HTR-8/SVneo (cell line): ENCODE measurements around the gene RAB37.

ENCODE experiments used
- DNase-seq: peaks from one replicate; pipeline ENCODE4 v3.0.0; 2011; ENCODE audit warnings: low spot score, mixed read lengths; ENCODE audit not compliant: insufficient read length
- FAIRE-seq: peaks from 2 replicates; lab custom pipeline; 2011; peaks lifted over from hg19 to GRCh38; lab: Jason Lieb, UNC

RAB37 gene

DNA sequence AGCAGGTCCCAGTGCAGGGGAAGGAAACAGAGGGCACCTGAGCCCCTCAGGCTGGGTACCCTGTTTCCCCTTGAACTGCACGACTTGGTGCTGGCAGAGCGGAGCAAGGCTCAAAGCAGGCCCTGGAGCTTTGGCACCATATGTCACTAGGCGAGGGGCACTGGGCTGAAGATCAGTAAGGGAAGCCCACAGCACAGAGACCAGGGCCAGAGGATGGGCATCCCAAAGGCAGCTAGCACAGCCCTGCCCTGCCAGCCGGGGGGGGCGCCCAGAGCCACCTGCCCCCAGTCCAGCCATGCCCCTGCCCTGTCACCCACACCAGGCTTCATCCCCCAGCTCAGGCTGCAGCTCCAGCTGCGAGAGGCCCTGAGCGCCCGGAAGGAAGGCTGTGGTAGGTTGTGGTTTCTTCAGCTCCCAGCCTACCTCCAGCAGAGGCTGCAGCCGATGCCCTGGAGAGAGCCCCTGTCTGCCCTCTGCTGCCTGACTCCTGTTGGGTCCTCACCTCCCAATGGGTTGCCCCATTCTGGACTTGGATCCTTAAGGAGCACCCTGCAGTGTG, 22.3 kb downstream of the RAB37 start:
- FAIRE-seq (no peak), DNase-seq (no peak)

DNA sequence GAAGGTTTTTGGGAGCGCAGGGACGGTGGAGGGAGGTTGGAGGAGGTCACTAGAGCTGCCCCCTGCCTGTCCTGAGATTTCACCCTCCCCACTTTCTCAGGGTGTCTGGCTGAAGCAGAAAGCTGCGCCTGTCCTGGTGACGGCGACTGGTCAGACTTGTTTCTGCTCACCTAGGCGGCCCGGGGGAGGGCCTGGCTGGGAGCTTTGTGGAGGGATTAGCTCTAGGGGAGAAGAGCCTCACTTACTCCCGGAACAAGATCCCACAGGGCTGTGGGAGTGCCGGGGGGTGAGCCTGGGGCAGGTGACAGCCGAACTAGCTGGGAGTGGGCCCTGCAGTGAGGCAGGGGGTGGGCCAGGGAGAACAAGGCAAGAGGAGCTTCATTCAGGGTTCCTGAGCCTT, 22.9 kb downstream of the RAB37 start:
- DNase-seq = no peak

DNA sequence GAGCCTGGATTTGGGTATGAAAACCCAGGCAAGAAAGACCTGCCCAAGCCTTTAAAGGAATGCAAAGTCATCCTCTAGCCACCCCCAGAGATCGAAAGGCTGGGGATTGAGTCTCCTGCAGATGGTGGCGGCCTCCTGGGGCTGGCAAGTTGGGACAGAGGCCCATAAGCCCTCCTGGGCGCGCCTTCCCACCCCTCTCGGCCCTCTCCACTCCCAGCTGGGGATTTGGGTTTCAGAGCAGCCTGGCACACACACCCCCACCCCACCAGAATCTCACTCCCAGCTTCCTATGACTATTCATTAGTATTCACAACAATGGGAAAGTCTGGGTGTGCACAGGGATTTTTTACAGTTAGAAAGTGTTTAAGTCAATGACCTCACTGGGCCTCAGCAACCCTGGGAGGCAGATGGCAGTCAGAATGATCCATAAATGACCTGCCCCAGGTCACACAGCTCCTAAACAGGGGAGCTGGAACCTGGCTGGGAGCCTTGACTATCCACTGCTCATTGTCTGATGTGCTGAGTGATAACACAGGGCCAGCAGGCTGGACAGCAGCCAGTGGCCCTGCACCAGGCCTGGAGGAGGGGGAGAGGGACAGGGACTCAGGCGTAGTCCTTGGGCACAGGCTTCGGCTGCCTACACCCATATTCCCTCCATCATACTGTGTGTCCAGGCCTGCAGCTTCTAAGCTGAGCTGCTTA, 23.5 kb downstream of the RAB37 start:
- DNase-seq (no peak), FAIRE-seq (no peak)

More for the DNA sequence above, 22.9 kb downstream of the RAB37 start:
- FAIRE-seq = no peak

DNA sequence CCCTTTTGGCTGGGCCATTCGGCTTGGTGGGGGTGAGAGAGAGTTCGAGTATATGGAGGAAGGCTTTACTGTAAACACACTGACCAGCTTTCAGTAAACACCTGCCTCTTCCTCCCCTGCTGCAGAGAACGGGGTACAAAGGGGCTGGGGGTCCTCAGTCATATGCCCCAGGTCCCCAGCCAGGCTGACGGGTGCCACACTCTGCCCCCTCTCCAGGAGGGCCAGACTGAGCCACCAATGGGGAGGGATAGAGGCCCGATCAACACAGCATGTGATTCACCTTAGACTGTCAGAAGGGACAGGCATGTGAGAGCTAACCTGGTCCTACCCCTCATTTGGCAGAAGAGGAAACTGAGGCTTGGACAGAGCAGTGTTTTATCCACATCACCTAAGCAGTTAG, 24.4 kb downstream of the RAB37 start:
- no peak for FAIRE-seq
- DNase-seq = no peak

DNA sequence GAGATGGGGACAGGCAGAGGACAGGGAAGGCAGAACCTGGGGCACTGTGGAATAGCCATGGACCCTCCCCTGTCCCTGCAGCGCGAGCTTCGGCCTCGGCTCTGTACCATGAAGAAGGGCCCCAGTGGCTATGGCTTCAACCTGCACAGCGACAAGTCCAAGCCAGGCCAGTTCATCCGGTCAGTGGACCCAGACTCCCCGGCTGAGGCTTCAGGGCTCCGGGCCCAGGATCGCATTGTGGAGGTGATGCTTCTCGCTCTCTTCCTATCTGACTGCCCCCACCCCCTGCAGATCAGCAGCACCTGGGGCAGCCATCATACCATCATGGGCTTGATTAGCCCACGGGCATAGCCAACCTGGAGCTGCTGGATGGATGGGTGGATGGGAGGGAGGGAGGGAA, 24.9 kb downstream of the RAB37 start:
- DNase-seq = no peak

DNA sequence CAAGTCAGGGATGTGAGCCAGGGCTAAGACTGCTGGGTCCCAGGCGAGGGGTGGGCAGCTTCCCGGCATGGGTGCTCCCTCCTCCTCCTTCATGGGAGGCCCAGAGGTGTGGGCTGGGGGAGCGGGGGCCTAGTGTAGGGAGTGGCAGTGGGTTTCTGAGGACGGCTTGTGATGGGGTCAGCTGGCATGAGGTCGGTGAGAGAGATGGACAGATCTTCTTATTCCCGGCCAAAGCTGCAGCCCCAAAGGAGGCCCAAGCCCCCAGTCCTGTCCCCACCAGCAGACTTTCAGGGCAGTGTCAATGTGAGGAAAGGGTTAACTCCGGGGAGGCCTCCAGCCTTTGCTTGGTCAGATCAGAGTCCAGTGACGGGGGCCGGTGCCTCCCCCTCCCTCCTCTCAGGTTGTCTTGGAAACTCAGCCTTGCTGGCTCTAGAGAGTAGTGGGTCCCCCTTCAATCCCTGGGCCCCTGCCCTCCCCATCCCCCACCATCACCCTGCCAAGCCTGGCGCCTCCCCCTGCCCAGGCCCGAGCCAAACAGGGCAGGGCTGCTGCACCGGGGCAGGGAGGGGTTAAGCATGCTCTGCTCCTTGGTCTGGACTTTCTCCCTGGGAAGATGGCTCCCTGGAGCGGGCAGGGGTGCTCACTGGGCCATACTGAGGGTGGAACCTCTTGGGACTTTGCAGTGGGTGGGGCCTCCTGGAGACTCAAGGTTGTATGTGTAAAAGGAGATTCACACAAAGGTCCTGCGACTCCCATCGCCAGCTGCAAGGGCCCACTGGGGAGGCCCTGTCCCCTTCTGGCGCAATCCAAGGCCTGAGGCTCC, 26.7 kb downstream of the RAB37 start:
- DNase-seq (no peak), FAIRE-seq (no peak)

More for the DNA sequence above, 24.9 kb downstream of the RAB37 start:
- FAIRE-seq = no peak

DNA sequence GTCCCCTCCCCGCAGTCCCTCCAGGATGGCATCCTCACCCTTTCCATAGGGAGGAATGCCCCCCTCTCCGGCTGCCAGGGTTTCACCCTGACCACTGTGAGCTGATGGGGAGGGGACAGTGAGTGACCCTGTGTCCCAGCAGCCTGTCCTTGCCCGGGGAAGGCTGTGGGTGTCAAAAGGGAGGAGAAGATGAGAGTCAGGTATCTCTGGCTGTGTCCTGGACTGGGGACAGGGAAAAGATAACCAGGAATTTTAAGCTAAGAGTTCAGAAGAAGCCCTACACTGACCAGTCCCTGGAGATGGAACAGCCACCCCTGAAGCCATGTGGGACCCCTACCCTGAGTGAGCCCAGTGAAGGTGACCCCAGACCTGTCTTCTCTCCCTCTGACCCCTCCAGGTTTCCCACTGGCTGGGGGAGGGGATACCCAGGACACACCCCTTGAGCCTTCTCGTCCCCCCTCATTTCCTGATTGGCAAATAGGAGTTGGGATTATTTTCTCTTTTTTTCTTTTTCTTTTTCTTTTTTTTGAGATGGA, 27.8 kb downstream of the RAB37 start:
- FAIRE-seq = no peak
- no peak for DNase-seq

DNA sequence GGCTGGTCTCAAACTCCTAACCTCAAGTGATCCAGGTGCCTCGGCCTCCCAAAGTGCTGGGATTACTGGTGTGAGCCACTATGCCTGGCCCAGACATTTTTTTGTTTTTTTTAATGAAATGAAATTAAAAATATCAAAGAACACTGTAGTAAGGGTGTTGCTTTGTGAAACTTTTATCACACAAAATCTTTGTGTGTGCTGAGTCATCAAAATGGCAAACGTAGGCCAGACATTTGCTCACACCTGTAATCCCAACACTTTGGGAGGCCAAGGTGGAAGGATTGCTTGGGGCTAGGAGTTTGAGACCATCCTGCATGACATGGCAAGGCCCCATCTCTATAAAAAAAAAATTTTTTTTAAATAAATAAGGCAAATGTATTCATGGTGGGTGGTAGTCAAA, 29.4 kb downstream of the RAB37 start:
- no peak for DNase-seq
- no peak for FAIRE-seq

DNA sequence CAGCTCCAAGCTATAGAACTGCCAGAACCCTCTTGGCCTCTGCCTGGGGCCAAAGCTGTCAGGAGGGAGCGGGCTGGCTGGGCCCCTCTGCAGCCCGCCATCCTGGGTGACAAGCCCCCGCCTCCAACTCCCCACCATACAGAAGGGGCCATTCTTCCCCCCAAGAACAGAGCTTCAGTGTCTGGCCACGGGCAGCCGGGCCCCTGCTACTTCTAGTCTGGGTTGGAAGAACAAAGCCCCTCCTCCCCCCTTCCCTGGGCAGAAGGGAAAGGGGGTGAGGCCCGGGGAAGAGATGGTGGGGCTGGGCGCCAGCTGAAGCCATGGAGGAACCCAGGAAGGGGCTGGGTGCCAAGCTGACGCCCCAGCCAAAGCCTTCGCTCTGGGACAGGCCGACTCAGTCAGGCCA, 30.1 kb downstream of the RAB37 start:
- FAIRE-seq = no peak

DNA sequence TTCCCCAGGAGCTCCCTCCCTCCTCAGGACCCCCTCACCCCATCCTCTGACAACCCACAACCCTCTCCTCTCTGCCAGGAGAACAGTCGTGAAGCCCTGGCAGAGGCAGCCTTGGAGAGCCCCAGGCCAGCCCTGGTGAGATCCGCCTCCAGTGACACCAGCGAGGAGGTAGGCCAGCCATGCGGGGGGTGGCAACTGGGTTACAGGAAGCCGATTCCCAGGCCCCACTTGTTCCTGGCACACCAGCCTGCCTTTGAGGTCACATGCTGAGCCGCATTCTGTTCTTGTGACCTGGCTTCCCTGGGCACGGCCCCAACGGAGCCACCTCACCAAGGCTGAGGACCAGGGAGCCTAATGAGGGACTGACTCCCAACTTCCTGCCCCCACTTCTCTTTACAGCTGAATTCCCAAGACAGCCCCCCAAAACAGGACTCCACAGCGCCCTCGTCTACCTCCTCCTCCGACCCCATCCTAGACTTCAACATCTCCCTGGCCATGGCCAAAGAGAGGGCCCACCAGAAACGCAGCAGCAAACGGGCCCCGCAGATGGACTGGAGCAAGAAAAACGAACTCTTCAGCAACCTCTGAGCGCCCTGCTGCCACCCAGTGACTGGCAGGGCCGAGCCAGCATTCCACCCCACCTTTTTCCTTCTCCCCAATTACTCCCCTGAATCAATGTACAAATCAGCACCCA, 31.2 kb downstream of the RAB37 start:
- DNase-seq = no peak

More for the DNA sequence above, 30.1 kb downstream of the RAB37 start:
- DNase-seq = no peak

DNA sequence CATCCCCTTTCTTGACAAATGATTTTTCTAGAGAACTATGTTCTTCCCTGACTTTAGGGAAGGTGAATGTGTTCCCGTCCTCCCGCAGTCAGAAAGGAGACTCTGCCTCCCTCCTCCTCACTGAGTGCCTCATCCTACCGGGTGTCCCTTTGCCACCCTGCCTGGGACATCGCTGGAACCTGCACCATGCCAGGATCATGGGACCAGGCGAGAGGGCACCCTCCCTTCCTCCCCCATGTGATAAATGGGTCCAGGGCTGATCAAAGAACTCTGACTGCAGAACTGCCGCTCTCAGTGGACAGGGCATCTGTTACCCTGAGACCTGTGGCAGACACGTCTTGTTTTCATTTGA, 31.7 kb downstream of the RAB37 start:
- DNase-seq (no peak), FAIRE-seq (no peak)

More for the DNA sequence above, 31.2 kb downstream of the RAB37 start:
- peak; percentile 4 for FAIRE-seq

DNA sequence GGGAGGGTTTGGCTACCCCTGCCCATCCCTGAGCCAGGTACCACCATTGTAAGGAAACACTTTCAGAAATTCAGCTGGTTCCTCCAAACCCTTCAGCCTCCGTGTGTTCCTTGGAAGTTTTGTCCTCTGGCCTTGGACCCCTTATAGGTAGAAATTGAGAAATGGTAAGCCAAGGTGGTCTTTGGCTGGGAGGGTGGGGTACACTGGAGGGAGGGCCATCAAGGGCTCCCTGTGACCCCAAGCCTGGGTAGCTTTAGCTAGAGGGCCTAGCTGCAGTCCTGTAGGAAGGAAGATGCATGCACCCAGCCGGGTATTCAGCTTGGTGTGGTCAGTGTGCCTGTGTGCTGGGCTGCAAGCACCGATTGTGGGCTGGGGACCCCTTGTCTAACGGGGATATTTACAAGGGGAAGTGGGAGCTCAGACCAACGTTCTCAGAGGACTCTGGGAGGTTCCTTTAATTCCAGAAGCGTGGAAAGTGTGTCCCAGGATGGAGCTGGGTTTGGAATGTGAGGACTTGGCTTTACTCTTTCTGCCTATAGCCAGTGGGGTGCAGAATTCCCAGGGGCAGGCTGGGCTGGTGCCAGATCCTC, 32.3 kb downstream of the RAB37 start:
- DNase-seq (no peak), FAIRE-seq (no peak)

DNA sequence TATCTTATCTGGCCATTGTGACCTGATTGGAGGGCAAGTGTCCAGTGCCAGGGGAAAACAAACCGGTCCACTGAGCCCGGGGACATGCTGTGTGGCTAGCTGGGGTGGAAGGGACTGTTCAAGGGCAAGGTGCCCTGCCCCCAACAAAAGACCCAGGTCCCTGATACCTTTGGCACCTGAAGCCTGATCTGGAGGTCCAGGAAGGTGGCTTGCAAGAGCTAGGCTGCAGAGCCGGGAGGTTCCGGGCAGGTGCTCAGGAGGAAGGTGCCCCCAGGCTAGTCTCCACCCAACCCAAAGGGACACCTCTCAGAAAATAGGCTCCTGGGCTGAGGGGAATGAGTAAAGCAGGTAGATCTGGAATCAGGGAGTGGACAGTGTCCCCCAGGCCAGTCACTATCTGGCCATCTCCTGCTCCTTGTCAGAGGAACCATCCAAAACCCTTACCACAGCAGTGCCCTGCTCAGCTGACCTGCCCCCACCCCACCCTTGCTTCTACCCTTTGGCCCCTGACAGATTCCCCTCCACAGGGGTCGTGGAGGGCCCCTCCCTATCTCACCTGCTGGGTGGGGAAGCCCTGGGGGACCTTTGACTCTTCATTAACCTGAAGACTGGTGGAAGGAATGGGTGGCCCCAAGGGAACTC, 32.9 kb downstream of the RAB37 start:
- FAIRE-seq (no peak), DNase-seq (no peak)

DNA sequence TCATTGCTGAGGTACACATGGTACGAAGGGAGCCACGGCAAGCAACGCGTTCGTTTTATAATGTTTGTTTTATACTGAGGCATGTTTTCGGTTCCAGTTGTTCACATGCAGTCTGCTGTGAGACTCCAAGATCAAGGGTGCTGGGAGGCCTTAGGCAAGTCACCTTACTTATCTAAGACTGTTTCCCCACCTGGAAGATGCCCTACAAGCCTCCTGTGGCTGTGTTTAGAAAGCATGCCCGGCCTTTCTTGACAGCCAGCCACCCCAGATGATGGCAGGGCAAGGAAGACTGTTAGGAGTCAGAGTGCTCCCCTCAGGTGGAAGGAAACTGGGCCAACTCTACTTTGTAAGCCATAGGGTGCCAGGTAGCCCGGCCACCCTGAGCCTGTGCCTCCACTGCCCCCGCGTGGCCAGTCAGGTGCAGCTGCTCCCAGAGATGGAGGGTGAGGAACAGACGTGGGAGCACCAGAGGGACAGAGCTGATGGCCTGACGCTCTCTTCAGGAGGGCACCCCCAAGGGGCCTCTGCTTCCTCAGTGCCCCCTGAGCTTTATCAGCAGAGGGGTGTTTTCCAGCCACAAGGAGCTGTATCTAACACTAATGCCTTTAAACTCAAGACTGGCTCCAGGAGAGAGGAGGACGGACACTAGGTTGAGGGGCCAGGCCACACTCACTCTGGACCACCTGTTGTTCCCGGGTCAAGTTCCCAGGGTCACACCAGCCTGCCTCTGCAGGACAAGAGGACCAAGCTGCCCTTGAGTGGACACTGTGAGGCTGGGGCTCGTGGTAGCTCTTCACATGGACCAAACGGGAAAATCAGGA, 33.7 kb downstream of the RAB37 start:
- peak; percentile 70 for FAIRE-seq
- peak; percentile 57 for DNase-seq

DNA sequence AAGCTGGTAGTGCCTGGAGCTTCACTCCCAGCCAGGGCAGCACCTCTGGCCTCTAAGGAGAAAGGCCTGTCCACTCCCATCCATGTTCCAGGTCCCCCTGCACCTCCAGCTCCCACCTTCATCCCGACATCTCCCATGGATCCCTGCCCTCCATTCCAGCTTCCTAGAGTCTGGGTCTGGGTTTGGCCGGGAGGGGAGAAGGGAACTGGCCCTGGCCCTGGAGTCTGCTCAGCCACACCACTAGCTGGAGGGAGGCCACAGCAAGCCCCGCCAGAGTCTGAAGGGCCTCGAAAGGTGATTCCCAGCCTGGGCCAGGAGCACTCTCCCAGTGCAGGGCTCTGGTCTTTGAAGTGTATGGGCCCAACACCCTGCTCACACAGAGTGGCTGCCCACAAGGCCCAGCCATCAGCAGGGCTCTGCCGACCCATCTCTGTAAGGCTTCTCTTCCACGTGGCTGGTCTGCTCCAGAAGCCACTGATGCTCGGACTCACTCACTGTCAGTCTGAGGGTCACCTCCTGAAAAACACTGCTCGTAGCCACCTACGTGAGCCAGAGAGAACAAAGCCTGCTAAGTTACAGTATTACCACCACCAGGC, 34.4 kb downstream of the RAB37 start:
- FAIRE-seq (no peak), DNase-seq (no peak)

DNA sequence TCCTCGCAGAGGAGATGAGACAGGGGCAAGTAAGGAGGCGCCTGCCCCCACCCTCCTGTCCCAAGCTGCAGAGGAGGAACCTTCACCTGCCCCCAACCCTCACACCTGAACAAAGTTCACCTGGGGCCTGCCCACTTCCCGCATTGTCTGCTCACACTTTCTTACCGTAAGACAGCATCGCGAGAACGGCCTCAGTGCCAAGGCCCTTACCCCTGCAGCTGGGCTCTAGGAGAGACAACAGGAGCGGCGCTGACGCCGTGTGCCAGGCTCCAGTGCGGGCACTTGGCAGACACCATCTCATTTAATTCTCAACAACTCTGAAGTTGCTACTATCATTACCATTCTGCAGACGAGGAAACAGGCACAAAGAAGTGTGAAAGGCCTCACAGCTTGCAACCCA, 35.0 kb downstream of the RAB37 start:
- DNase-seq (no peak), FAIRE-seq (no peak)

DNA sequence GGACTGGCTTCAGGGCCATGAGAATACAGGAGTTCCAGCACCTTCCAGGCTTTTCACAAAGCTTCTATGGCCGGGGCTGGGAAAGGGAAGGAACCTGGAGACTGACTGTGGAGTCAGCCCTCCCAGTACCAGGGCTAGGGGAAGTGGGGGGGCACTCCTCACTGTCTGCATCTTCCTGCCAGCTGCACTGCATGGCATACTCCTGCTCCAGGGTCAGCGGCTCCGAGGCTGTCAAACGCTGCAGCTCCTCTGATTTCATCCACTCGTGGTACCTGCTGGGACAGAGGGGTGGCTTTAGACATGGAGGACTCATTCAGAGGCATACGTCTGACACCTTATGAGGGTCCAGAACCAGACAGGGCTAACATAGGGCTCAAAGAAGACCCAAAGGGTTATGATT, 36.4 kb downstream of the RAB37 start:
- peak; percentile 4 for FAIRE-seq

DNA sequence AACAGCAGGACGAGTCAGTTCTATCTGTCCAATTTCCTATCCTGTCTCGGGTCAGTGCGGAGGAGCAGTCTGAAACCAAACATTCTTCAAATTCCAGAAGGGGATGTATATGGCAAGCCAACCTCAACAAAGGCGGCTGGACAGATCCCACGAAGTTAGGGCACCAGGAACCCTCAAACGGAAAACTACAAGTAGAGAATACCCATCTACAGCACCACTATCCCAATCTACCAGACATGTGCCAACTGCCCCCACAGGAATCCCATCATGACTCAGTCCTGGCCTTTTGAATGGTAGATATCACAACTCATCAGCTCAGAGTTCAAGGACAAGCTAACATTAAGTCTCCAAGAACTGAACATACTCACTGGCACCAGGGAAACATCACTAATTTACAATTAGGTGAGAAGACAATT, 36.8 kb downstream of the RAB37 start:
- DNase-seq (peak; percentile 70), FAIRE-seq (peak; percentile 86)

More for the DNA sequence above, 36.4 kb downstream of the RAB37 start:
- DNase-seq = no peak
